ENCODE results near the gene LPIN3. TPM values are rescaled to one million over a fixed set of nuclear protein-coding genes. Genes with fewer than 3 reads are reported as not detected.

The LPIN3 gene
- total RNA-seq, 4 donors from 2014 or later, result 85.0 to 320 (median 222) TPM

DNA sequence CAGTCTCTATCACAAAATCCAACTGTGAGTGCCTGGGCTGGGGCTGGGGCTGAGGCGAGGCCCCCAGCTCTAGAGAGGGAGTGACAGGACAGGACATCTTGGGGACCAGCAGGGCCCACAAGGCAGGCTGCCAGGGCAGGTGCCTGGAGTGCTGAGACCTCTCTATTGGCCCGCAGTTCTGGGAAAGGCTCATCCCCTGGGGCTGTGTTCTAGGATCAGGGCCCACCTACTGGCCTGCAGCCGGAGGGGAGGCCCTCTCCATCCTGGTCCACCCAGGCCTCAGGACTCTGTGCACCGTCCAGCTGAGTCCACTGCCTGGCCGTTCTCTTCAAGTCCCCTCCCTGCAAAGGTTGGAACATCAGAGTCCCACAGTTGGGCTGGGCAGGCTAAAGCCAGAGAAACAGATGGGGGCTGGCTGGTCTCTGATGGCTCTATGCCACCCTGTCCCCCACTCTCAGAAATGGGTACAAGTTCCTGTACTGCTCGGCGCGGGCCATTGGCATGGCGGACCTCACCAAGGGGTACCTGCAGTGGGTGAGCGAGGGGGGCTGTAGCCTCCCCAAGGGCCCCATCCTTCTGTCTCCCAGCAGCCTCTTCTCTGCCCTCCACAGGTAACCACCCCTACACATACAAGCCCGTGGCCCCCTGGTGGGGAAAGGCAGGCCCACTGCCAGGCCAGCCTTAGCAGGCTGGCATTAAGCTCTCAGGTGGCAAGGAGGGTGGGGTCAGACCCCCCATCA, 17.0 kb downstream of the LPIN3 start:
- no peak for TF ChIP-seq POLR2A (IDR thresholded peaks at IDR 0.05)
- TF ChIP-seq, protein P1, sequence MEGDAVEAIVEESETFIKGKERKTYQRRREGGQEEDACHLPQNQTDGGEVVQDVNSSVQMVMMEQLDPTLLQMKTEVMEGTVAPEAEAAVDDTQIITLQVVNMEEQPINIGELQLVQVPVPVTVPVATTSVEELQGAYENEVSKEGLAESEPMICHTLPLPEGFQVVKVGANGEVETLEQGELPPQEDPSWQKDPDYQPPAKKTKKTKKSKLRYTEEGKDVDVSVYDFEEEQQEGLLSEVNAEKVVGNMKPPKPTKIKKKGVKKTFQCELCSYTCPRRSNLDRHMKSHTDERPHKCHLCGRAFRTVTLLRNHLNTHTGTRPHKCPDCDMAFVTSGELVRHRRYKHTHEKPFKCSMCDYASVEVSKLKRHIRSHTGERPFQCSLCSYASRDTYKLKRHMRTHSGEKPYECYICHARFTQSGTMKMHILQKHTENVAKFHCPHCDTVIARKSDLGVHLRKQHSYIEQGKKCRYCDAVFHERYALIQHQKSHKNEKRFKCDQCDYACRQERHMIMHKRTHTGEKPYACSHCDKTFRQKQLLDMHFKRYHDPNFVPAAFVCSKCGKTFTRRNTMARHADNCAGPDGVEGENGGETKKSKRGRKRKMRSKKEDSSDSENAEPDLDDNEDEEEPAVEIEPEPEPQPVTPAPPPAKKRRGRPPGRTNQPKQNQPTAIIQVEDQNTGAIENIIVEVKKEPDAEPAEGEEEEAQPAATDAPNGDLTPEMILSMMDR (IDR thresholded peaks at IDR 0.05), result no peak
- DNase-seq, result no peak
- no peaks in the 10 kb centered on the region for H3K9me3 ChIP-seq
- peaks cover 0 to 66% (median 0%) of the 10 kb centered on the region in 3 donors for H3K36me3 ChIP-seq
- H3K4me1 ChIP-seq, result no peaks in the 10 kb centered on the region
- H3K4me3 ChIP-seq, result no peak overlapping the region
- no peak overlapping the region for H3K27ac ChIP-seq
- no peaks in the 10 kb centered on the region for H3K27me3 ChIP-seq

DNA sequence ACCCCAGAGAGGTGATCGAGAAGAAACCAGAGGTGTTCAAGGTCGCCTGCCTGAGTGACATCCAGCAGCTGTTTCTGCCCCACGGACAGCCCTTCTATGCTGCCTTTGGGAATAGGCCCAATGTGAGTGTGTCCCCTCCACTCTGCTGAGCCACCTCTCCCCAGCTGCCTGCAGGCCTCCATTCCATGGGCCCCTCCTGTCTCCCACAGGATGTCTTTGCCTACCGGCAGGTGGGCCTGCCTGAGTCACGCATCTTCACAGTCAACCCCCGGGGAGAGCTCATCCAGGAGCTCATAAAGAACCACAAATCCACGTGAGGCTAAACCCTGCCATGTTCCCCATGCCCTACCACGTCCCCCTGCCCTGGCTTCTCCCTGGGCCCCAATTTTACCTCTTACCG, 17.6 kb downstream of the LPIN3 start:
- H3K27me3 ChIP-seq, result no peaks in the 10 kb centered on the region
- no peak overlapping the region for H3K27ac ChIP-seq
- H3K36me3 ChIP-seq, result peaks cover 0 to 59% (median 0%) of the 10 kb centered on the region in 3 donors
- H3K9me3 ChIP-seq, result no peaks in the 10 kb centered on the region
- H3K4me1 ChIP-seq, result no peaks in the 10 kb centered on the region
- DNase-seq, result no peak
- no peak overlapping the region for H3K4me3 ChIP-seq
- no peak for TF ChIP-seq POLR2A (IDR thresholded peaks at IDR 0.05)
- TF ChIP-seq, protein P1 (IDR thresholded peaks at IDR 0.05), result no peak

DNA sequence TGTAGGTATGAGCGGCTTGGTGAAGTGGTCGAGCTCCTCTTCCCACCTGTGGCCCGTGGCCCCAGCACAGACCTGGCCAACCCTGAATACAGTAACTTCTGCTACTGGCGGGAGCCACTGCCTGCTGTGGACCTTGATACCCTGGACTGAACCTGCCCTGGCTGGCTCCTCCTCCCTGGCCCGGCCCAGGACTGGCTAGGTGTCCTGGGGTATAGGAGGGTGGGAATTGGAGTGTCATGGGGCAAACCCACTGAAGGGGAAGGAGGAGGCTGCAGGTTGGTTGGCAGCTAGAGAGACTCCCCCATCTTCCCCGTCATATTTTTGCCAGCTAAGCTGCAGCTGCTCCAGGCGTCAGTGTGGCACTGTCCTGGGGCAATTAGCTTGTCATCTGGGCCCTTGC, 18.1 kb downstream of the LPIN3 start:
- peaks cover 0 to 55% (median 0%) of the 10 kb centered on the region in 3 donors for H3K36me3 ChIP-seq
- H3K4me1 ChIP-seq, result no peaks in the 10 kb centered on the region
- no peaks in the 10 kb centered on the region for H3K27me3 ChIP-seq
- peak in 2 of 3 donors; percentile 68 to 72 for DNase-seq
- TF ChIP-seq POLR2A (IDR thresholded peaks at IDR 0.05), result no peak
- TF ChIP-seq, protein P1 (IDR thresholded peaks at IDR 0.05), result no peak
- H3K4me3 ChIP-seq, result no peak overlapping the region
- H3K9me3 ChIP-seq, result no peaks in the 10 kb centered on the region
- H3K27ac ChIP-seq, result no peak overlapping the region

DNA sequence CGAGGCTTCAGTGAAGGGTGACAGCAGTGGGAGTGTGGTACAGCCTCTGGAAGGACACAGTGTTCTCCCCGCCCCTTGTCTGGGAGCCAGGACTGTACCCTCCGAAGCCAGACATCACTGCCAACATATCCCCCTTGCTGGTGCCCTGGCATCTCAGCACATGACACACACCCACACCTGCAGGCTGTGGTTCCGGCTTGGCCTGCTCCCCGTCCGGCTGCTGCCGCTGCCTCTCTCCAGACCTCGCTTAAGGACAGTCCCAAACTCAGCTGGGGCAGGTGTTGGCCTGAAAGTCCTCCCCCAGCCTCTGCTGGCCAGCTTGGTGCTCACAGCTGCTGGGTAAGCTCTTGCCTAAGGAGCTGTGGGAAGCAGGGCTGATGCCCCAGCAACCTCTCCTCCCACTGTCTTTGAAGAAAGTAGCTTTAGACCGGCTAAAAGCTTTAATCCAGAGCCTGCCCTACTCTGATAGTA, 19.0 kb downstream of the LPIN3 start:
- H3K27me3 ChIP-seq, result peaks cover 0 to 3% of the 10 kb centered on the region in 2 donors
- no peak overlapping the region for H3K27ac ChIP-seq
- H3K36me3 ChIP-seq, result peaks cover 0 to 46% (median 0%) of the 10 kb centered on the region in 3 donors
- no peaks in the 10 kb centered on the region for H3K4me1 ChIP-seq
- DNase-seq, result no peak
- no peak overlapping the region for H3K4me3 ChIP-seq
- H3K9me3 ChIP-seq, result no peaks in the 10 kb centered on the region
- TF ChIP-seq, protein P1 (IDR thresholded peaks at IDR 0.05), result no peak

DNA sequence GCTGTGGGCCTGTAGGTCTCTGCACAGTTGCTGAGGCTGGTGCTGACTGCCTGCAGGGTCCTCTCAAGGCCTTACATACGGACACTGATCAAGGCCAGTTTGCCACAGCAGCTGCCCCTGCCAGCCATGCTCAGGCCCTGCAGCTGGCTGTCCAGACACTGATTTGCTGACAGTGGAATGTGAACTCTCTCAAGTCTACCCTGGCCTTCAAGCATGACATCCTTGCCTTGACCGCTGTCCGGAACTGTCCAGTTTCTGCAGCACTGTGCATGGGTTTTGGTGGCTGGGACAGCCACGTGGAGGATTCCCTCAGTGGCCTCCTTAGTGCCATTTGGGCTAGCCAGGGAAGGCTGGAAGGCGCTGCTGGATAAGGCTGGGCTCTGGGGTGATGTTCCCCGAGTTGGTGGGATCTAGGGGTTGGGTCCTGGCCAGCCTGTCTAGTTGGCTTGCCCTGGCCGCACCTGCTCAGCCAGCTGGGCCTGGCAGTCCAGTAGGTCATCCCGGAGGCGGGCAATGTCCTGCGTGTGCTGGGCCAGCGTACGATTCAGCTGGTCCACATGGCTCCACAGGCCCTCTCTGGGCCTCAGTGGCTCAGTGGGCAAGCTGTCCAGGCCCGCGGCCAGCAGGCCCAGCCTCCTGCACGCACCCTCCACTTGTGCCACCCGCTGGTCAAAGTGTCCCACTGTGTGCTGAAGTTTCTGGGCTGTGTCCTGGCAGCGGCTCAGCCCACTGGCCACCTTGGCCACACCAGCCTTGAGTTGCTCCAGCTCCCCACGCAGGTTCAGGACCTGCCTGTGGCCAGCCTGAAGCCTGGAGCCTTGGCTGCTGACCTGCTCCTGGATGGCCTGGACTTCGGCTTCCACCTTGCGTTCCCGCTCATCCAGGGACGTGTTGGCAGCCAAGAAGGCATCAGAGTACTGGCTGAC, 20.5 kb downstream of the LPIN3 start:
- Histone ChIP-seq H3K4me3 (no peak overlapping the region), H3K36me3 (peaks cover 0 to 31% (median 0%) of the 10 kb centered on the region in 3 donors), H3K27ac (no peak overlapping the region), H3K4me1 (peaks cover 0 to 7% (median 0%) of the 10 kb centered on the region in 4 donors), H3K9me3 (no peaks in the 10 kb centered on the region), H3K27me3 (peaks cover 0 to 9% of the 10 kb centered on the region in 2 donors)
- peak in 1 of 3 donors; percentile 48 for DNase-seq
- TF ChIP-seq, protein P1 (IDR thresholded peaks at IDR 0.05), result no peak
- no peak for TF ChIP-seq POLR2A (IDR thresholded peaks at IDR 0.05)

Measured in Peyer's patch (tissue), 4 donors.